HG03066 (cell line): Measurements from ENCODE around the gene BRSK1.

ENCODE experiments used
- ATAC-seq: cut with Tn5 transposase; IDR thresholded peaks from one replicate; pipeline ENCODE4 v1.9.1; 2021; ENCODE audit warnings: low read depth; ENCODE audit not compliant: unreplicated experiment

BRSK1 gene

DNA sequence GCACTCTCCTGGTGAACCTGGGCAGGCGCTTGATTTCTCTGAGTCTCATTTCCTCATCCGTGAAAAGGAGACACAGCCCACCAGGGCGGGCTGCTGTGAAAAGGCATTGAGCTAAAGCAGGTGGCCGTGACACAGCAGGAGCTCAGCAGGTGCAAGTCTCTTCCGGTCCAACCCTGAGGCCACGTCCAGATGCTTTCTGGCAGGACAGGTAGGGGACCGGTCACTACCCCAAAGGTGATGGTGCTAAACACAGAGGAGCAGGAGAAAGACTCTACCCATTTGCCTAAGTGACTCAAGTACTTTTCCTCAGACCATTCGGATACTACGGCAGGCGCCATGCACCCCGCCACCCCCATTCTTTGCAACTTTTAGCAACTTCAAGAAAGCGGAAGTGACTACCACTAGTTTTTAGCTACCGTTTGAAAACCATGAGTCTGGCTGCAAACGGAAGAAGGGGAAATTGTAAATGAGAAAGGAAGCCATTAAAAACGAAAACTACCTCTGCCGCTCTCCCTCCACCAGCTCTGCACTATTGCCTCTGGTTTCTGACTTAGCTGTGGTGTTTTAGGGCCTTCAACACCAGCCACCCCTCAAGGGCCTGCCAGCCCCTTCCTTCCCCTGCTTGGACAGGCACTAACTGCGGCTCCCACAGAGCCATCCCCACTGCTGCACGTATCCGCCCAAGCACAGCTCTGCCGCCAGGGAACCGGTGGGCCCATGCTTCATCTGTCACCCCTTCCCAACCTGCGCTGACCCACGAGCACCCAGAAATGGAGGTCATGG, 29.8 kb upstream of the BRSK1 start:
- no peak for ATAC-seq

DNA sequence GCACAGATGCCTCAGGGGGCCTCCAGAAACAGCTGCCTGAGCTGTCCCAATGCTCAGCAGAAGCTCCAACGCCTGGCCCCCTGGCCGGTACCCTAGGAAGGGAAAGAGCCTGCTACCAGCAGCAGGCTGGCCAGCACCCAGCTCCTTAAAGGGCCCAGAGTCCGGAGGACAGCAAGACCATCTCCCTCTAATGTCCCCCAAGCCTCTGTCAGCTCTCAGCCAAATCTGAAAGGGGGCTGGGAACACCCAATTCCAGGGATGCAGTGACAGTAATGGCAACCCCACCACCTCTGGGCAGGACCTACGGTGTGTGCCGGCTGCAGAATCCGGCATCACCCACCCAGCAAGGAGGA, 29.2 kb upstream of the BRSK1 start:
- ATAC-seq, result no peak

DNA sequence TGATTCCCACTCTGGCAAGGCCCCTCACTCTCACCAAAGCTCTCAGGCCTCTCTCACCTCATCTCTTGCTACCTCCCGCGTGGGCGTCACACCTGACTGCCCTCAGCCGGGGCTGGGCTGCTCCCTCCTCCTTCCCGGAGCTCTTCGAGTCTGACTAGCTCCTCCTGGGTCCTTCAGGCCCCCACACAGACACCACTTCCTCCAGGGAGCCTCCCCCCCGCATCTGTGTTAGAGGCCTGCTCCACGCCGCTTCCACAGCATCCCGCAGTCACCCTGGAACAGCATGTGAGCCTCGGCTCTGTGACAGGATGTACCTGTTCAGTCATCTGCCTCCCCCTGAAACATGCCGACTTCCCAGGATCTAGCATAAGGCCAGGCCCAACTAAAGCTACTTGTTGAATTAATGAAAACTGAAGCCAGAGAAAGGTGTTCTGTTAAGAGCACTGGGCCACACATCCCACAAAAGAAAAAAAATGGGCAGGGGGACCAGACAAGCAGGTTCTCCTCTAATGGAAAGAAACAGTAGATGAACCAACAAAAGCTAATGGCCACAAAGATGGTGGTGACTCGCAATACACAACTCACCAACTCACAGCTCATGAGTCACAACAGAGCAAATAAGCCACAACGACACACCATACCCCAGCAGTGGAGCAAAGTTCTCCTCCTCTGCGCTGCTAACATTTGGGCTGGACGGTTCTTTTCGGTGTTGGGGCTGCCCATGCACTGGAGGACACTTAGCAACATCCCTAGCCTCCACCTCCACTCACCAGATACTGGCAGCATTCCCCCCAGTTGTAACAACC, 28.0 kb upstream of the BRSK1 start:
- no peak for ATAC-seq

DNA sequence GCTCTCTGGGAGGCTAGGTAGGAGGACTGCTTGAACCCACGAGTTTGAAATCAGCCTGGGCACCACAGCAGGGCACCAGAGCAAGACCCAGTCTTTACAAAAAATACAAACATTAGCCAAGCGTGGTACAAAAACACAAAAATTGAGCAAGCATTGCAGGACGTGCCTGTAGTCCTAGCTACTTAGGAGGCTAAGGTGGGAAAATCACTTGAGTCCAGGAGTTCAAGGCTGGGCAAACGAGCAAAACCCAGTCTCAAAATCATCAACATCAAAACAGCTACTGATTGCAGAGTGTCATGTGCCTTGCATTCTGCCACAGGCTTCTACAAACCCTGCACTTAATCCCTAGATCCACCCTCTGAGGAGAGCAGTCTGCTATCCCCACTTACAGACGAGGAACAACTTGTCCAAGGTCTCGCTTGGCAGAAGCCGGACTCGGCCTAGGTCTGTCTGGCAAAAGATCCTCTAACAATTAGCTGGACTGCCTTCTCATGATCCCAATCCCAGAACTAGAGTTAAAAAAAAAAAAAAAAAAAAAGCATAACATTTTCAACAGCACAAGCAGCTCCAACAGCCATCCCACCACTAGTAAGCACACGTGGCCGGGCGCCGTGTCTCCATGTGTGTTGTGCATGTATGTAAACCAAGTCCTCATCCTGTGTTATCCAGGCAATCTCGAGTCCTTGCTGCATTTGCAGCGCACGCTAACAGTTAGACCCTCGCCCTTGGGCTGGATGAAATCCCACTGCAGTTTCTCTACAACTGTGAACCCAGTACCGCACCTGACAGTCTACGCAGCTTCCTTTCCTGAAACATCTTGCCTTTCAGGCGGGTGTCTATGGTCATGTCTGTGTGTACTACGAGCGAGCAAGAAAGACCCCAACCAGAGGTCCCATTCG, 27.0 kb upstream of the BRSK1 start:
- ATAC-seq, result no peak

DNA sequence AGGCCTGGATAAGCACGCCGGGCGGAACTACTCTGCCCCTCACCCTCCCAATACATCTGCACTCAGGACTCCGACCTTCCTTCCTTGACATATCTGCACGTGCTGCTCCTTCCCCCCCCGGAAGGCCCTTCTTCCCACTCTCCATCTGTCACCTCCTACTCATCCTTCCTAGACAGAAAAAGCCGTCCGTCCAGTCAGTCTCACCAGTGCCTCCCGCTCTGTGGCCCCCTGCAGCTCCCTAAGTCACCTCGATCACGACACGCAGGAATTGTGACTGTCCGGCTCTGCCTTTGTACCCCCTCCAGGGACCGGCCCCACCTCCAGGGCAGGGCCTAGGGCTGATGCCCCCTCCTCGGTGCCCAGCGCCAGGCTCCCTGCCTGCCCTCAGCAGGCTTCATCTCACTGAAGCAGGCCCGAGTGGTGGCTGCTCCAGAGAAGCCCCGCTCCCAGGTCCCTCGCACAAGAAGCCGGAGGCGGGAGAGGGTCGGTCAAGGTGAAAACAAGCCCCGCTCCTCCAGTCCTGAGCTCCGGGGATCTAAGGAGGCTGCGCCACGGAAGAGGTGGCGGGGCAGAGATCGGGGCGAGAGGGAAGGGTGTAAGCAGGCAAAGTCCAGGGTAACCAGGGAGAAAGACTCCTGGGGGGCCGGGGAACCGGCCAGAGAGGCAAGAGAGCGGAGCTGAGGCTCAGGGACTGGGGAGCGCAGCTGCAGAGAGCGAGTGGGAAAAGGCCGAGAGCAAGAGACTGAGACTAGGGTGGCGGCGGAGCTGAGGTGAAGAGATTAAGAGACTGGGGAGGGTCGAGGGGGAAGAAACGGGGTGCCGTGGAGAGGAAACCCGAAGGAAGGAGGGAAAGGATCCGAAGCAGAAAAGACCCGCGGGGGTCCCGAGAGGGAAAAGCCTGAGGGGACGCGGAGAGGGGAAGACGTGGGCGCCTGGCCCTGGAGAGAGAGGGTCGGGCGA, 26.1 kb upstream of the BRSK1 start:
- no peak for ATAC-seq

DNA sequence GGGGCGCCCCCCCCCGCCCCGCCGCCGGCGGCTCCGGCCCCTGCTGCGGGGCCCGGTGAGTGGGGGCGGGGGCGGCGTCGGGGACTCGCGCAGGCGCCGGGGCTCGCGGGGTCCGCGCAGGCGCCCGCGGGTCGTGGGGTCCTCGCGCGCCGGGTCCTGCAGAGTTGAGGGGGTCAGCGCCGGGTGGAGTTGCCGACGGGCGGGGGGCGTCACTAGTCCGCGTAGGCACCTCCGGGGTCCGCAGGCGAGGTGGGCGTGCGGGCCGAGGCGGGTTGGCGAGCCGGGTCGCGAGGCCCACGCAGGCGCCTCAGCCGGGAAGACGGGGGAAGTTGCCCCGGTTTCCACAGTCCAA, 25.3 kb upstream of the BRSK1 start:
- ATAC-seq, result peak; percentile 4

DNA sequence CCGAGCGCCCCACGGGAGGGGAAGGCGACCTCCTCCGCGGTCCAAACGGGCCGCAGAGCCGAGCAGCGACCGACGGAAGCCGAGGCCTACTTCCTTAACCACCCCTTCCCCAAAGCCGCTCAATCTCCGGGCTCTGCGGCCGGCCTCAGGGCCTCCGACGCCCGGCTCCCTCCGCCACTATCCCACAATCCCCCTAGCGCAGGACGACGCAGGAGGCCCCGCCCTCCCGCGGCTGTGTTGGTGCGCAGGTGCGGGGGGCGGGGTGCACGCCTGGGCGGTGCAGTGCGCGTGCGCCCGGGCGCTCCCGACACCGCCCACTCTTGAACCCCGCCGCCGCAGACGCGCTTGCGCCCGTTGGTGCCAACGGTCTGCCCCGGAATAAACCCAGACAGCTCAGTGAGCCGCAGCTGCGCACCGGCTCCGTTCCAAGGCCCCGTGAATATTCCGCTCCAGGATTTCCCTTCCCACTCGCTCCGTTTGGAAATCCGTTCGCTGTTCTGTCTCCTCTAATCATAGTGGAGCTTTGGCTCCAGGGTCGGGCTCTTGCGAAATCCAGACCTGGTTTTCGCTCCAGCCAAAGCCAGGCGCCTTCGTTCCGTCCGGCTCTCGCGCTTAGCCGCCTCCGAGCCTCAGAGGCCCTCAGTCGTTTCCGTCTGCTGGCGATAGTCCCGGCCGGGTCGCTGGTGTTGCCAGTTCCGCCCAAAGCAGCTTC, 24.8 kb upstream of the BRSK1 start, which contains the start of gene PPP6R1:
TSS of gene PPP6R1 (minus strand) at position 190 of the 712 bp plus-strand sequence. CDS start 11,914 bp downstream, outside the sequence.
- ATAC-seq, result peak; percentile 55

DNA sequence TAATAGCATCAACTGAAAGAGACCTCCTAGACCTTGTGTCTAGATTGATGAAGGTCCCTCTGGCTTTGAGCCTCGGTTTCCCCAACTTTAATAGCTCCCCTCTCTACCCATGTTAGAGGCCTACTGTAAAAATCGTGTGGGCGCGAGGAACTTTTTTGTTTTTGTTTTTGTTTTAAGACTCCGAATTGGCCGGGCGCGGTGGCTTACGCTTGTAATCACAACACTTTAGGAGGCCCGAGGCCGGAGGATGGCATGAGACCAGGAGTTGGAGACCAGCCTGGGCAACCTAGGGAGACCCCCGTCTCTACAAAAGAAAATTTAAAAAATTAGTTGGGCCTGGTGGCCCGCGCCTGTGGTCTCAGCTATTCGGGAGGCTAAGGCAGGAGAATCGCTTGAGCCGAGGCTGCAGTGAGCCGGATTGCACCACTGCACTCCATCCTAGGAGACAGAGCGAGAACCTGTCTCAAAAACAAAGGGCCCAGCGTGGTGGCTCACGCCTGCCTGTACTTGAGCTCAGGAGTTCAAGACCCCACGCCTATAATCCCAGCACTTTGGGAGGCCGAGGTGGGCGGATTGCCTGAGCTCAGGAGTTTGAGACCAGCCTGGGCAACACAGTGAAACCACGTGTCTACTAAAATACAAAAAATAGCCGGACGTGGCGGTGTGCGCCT, 24.1 kb upstream of the BRSK1 start:
- no peak for ATAC-seq

DNA sequence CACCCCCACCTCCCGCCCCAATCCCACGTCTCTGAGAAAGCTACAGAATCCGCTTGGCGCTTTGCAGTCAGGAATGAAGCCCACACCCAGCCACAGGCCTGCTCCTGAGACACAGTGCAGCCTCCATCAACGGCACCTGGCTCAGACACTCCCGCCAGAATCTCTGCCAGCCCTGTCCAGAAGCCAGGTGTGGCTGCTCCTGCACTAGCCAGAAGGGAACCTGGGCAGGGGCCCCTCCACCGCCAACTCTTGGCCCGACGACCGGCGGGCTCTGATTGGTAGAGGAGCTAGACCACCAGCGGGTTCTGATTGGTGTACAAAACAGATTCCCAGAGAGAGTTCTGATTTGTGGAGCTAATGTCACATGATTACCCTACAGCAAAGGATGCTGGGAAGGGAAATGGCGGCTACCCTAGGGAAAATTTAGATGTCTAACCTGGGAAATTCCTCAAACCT, 22.1 kb upstream of the BRSK1 start:
- ATAC-seq, result no peak

DNA sequence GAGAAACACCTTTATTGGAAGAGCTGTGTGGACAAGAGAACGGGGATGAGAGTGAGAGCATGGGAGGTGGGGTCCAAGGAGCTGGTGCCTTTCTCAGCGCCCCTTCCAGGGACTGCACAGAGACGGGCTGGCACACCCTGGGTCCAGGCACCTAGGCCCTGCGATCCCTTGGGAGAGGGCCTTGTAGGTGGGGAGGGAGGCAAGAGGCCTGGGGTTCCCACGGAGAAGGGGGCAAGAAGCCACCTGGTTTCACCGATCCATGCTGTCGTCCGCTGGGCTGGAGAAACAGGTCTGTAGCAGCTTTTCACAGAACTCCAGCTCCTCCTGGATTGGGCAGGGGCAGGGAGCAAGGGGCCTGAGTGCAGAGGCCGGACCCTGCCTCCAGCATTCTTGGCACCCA, 21.4 kb upstream of the BRSK1 start:
- no peak for ATAC-seq

DNA sequence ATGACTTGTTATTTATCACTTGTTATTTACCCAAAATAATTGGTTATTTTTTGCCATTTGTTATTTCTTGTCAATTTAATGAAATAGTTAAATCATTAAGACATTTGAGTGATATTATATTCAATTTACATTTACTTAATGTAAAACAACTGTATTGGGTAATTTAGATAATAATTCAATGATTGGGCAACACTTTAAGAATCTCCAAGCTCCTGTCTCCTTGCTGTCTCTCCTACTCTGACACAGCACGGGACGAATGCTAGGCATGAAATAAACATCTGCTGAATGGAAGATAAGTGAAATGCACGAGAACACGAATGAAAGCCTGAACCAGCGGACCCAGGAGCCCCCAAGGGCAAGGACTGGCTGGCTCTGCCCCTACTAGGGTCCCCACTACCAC, 19.3 kb upstream of the BRSK1 start:
- no peak for ATAC-seq

DNA sequence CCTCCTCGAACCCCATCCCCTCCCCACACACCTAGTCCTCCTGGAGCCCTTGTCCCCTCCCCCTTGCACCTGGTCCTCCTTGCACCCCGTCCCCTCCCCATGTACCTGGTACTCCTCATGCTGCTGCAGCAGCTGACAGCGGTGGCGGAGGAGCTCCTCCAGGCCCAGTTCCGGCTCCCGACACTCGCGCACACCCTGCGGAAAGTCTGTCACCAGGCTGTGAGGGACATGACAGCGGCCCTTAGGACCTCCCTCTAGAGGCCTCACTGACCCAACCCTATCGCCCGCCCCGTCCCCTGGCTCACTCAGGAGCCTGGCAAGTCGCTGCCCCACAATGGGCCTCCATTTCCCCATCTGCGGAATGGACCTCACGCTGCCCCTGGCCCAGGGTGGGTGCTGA, 18.6 kb upstream of the BRSK1 start:
- no peak for ATAC-seq

DNA sequence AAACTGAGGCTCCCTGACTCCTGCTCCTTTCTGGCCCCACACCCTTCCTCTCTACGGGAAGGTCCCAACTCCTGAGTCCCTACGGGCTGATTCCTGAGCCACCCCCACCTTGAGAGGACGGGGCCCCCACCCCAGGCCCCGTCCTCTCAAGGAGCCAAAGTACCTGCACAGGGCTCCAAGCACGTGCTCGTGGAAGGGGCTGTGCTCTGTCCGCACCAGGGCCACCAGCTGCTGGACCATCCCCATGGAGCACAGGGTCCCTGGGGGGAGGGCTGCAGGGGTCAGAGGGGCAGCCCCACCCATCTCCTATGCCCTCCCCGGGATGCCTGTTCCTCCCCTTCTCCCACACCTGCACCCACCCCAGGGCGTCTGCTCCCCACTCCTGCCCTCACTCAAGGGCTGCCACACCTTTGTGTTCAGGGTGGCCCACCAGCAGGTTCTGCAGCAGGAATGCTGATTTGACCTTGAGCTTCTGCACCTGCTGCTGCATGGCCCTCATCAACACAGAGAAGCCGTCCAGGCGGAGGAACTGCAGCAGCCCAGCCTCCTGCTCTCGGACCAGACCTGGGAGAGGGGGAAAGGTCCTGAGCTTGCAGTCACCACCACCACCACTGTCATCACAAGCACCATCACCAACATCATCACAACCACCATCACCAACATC, 17.9 kb upstream of the BRSK1 start:
- no peak for ATAC-seq

DNA sequence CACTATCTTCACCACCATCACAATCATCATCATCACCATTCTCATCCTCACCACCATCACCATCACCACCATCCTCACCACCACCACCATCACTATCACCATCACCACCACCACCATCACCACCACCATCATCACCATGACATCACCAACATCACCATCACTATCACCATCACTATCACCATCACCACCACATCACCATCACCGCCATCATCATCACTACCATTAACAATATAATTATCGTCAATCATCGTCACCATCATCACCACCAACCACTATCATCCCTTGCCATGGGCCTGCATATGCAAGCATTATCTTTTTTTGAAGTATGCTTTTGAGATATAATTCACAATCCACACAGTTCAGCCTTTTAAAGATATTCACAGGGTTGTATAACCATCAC, 17.4 kb upstream of the BRSK1 start:
- no peak for ATAC-seq

DNA sequence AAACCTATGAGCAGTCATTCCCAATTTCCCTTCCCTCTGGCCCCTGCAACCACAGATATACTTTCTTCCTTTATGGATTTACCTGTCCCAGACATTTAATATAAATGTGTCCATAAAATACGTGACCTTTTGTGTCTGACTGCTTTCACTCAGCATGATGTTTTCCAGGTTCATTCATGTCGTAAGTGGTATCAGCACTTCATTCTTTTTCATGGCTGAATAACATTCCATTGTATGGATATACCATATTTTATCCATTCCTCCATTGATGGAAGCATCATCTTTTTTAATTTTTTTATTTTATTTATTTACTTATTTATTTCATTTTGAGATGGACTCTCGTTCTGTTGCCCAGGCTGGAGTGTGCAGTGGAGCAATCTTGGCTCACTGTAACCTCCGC, 17.0 kb upstream of the BRSK1 start:
- no peak for ATAC-seq

DNA sequence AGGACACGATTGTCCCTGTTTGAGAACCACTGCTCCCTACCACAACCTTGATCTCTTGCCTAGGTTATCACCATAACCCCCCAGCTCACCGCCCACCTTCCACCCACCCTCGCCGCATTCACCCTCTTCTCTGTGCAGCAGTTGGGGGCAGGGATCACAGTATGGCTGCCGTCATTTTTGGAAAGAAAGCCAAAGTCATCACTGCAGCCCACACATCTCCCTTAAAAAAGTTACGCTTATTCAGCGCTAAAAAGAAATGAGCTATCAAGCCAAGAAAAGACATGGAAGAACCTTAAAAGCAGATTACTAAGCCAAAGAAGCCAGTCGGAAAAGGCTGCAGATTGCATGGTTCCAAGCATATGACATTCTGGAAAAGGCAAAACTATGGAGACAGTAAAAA, 14.5 kb upstream of the BRSK1 start:
- ATAC-seq, result no peak

DNA sequence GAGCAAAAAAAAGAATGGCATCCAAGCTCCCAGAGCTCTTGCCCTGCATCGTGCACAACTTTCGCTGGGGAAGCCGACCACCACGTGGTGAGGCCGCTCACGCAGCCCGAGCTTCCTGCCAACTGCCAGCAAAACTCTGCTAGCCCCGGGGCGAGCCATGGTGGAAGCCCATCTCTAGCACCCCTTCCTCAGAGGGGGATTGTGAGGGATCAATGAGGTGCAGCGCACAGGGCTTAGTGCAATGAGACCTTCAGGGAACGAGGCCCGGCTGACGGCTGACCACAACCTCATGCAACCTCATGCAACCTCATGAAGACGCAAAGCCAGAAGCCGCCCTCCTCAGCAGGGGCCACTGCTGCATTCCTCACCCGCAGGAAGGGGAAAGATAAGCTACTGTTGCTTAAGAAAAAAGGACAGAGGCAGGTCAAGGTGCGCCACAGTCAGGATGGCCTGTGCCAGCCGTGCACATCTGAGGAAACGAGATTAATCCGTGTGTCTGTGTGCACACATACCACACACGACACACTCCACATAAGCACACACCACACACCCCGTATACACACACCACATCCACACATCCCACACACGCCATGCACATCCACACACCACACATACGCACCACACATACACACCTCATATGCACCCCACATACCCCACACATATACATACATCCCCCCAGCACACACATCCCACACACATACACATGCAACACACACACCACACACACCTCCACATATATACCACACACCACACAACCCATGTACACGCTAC, 13.4 kb upstream of the BRSK1 start:
- no peak for ATAC-seq
